Right lobe of liver (tissue), 6 donors: ENCODE data around the gene AIFM3. TPM values are rescaled to one million over a fixed set of nuclear protein-coding genes. Genes with fewer than 3 reads are reported as not detected.
A peak's percentile ranks its signal among the peaks of the same experiment; 100 is the strongest.

Experiments
- ATAC-seq, 4 donors: fragments of 200-7000 bp; cut with Tn5 transposase; one replicate each; pipeline ENCODE4 v1.9.1; 2020; ENCODE audit warnings: mild to moderate bottlenecking in 4 of 4, moderate library complexity in 4 of 4
- DNase-seq, 3 donors: peaks; one replicate each; pipeline ENCODE4 v3.0.0-alpha.2; 2020
- H3K27ac ChIP-seq, 3 donors: fragments of 200-600 bp; one replicate each; pipeline ENCODE4 v1.8.0; 2022
- H3K27me3 ChIP-seq, 2 donors: fragments of 200-600 bp; one replicate each; pipeline ENCODE4 v1.8.0; 2022
- H3K36me3 ChIP-seq, 4 donors: fragments of 200-600 bp; sonication (generic) in 1 of 4; one replicate each; pipeline versions ENCODE4 v1.5.1 to v1.8.0; 2017 to 2022; ENCODE audit warnings: control low read depth in 1 of 4
- H3K4me1 ChIP-seq, 4 donors: fragments of 200-600 bp; sonication (generic) in 1 of 4; one replicate each; pipeline versions ENCODE4 v1.5.1 to v1.8.0; 2017 to 2022; ENCODE audit warnings: control low read depth in 1 of 4
- H3K4me3 ChIP-seq, 3 donors: fragments of 200-600 bp; one replicate each; pipeline ENCODE4 v1.8.0; 2022
- H3K9me3 ChIP-seq, 4 donors: fragments of 200-600 bp; sonication (generic) in 1 of 4; one replicate each; pipeline versions ENCODE4 v1.5.1 to v1.8.0; 2017 to 2022; ENCODE audit warnings: control low read depth in 1 of 4
- POLR2A ChIP-seq: fragments of 450-650 bp; IDR thresholded peaks from one replicate; pipeline ENCODE4 v1.6.1; 2017; ENCODE audit warnings: antibody characterized with exemption, mild to moderate bottlenecking
- WGBS: methylation state at CpG from one replicate; pipeline ENCODE4 v1.1.6; 2018; ENCODE audit warnings: low coverage, low lambda C conversion rate; ENCODE audit not compliant: insufficient coverage; ENCODE audit errors: missing lambda C conversion rate; 5-methylcytosine and 5-hydroxymethylcytosine counted together
- intact Hi-C, 2 donors: fragments of 100-400 bp; cut with DNase I; formaldehyde crosslinking; loops; one replicate each; pipeline versions ENCODE4 v1.11.2 to v1.14.1; 2022
- total RNA-seq, 6 experiments: library from RNA; depleted of rRNA in 2 of 6; stranded (reverse); fragments of >200 nt in 2 of 6; fragmentation: NEBNext Ultra II Directional in 3 of 6; extraction: Animal tissue kit (Norgen Biotek cat#: 25700) in 3 of 6; gene quantifications; one replicate each; pipeline versions ENCODE4 v1.1.0 to v1.2.4, GENCODE V29; 2016 to 2023
- TF ChIP-seq, protein P1 (sequence below), 4 donors: fragments of 200-600 bp in 3 of 4; fragments of 450-650 bp in 1 of 4; IDR thresholded peaks; one replicate each; pipeline versions ENCODE4 v1.5.1 to v1.8.0; 2016 to 2022; ENCODE audit warnings: antibody characterized with exemption in 4 of 4, mild to moderate bottlenecking in 2 of 4
- donor health status: DM: no; HTN: yes; CAD: no.
- donor health status: DM: no; HTN: no; CAD: no.
- donor health status: DM: no; HTN: no; CAD: no.
- donor health status: DM: no; HTN: yes; CAD: no.
- donor health status: DM: no; HTN: yes; CAD: no.

Gene AIFM3
- total RNA-seq, 6 experiments from 2014 or later: 0.37 to 1.4 (median 1.0) TPM

DNA sequence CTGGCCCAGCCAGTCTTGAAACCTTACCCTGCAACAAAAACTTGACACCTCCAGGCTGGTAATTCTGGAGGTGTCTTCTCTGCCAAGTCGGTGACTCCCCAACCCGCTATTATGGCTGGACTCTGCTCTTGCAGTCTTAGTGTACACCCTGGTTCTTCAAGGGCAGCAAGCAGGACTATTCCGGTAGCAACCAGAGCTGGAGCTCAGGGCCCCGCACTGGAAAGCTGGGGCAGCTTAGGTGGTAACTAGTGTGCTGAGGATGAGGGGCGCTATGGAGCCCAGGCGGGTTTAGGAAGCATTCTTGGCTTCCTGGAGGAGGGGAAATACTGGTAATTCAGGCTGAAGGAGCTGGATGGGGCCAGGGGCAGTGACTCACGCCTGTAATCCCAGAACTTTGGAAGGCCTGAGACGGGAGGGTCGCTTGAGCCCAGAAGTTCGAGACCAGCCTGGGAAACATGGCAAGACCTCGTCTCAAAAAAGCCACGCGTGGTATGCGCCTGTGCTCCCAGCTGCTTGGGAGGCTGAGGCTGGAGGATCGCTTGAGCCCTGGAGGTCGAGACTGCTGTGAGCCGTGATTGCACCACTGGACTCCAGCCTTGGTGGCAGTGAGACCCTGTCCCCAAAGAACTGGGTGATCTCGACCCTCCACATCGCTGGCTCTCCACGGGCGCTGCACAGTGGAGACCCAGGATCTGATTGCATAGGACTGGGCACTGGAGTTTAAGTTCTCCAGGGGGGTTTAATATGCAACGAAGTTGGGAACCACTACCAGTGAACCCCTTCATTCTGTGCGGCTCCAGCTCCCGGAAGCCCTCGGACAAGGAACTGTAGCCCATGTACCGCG, 10.6 kb upstream of the AIFM3 start:
- Histone ChIP-seq H3K9me3 (no peaks in the 10 kb centered on the region), H3K36me3 (no peaks in the 10 kb centered on the region), H3K27ac (no peak overlapping the region), H3K27me3 (no peaks in the 10 kb centered on the region), H3K4me3 (peak overlapping the region; percentile 55 to 66 (median 62)), H3K4me1 (peaks cover 0 to 34% (median 16%) of the 10 kb centered on the region in 4 donors)
- TF ChIP-seq, protein P1, sequence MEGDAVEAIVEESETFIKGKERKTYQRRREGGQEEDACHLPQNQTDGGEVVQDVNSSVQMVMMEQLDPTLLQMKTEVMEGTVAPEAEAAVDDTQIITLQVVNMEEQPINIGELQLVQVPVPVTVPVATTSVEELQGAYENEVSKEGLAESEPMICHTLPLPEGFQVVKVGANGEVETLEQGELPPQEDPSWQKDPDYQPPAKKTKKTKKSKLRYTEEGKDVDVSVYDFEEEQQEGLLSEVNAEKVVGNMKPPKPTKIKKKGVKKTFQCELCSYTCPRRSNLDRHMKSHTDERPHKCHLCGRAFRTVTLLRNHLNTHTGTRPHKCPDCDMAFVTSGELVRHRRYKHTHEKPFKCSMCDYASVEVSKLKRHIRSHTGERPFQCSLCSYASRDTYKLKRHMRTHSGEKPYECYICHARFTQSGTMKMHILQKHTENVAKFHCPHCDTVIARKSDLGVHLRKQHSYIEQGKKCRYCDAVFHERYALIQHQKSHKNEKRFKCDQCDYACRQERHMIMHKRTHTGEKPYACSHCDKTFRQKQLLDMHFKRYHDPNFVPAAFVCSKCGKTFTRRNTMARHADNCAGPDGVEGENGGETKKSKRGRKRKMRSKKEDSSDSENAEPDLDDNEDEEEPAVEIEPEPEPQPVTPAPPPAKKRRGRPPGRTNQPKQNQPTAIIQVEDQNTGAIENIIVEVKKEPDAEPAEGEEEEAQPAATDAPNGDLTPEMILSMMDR (IDR thresholded peaks at IDR 0.05): no peak
- TF ChIP-seq POLR2A: no peak
- ATAC-seq (no peak), DNase-seq (no peak)
- intact Hi-C loops: no loop called here
- WGBS: 59% methylated on average over 6 of the region's 27 CpGs

DNA sequence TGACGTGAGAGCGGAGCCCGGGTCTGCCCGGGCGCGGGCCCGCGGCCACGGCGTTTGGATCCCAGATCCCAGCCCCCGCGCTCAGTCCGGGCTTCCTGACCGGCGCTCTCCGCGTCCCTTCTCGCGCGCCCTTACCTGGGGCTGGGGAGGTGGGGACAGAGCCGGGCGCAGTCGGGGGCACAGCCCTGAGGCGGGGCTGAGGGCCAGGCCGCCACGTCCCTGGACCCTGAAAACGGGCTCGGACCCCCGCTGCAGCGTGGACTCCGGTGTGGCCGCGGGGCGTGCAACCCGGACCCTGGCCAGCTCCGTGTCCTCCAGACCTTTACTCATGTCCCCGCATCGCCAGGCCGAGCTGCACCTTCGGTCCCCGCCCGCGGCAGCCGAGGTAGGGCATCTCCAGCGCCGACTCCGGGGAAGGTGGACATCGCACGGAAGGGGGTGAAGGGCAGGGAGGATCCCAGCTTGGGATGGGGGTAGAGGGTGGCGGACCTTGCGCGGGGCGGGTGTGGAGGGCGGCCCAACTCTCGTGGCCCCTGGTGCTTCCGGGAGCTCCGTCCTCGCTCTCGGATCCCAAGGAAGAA, 9.9 kb upstream of the AIFM3 start:
- WGBS: 0% methylated on average over 1 of the region's 59 CpGs
- Histone ChIP-seq H3K27me3 (no peaks in the 10 kb centered on the region), H3K27ac (no peak overlapping the region), H3K9me3 (no peaks in the 10 kb centered on the region), H3K4me3 (peak overlapping the region; percentile 55 to 66 (median 62)), H3K36me3 (no peaks in the 10 kb centered on the region), H3K4me1 (peaks cover 0 to 27% (median 12%) of the 10 kb centered on the region in 4 donors)
- ATAC-seq: peak; percentile 20 to 43 (median 34)
- TF ChIP-seq POLR2A: peak; percentile 19
- TF ChIP-seq, protein P1 (IDR thresholded peaks at IDR 0.05): no peak
- peak in 1 of 3 donors; percentile 52 for DNase-seq
- intact Hi-C loops: no loop called here

DNA sequence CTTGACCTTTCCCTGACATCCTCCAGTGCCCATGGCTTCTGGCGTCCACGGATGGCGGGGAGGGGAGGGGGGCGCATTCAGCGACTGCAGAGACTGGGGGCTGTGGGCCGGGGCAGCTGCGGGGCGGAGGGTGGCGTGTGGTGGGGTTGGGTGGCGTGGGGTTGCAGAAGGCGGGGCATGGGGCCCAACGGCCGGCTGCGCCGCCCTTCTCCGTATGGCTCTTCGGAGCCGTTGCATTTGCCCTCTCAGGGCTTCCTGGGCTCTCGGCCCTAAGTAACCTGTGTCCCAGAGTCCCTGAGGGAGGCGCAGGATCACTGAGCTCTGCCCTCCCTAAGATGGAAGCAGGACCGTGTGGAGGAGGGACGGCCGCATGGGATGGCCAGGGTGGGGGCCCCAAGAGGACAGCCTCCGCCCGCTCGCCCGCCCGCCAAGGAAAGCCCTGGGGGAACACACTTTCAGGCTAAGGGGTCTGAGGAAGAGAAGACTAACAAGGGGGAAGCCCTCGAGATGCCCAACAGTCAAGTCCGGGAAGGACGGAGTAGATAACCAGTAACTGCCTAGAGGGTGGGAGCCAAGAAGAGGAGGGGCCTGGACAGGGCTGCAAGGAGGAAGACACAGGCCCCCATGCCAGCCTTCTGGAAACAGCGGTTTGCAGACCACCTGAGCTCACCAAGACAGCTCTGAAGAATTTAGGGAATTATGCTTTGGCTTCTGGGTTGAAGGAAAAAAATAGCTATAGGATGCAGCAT, 9.2 kb upstream of the AIFM3 start:
- H3K27me3 ChIP-seq: no peaks in the 10 kb centered on the region
- no peaks in the 10 kb centered on the region for H3K9me3 ChIP-seq
- DNase-seq: no peak
- no peak overlapping the region for H3K27ac ChIP-seq
- ATAC-seq: peak; percentile 18 to 38 (median 25)
- H3K36me3 ChIP-seq: no peaks in the 10 kb centered on the region
- peaks cover 0 to 20% (median 9%) of the 10 kb centered on the region in 4 donors for H3K4me1 ChIP-seq
- intact Hi-C loops: no loop called here
- H3K4me3 ChIP-seq: peak overlapping the region; percentile 55 to 66 (median 62)
- TF ChIP-seq, protein P1 (IDR thresholded peaks at IDR 0.05): no peak
- TF ChIP-seq POLR2A: no peak
- WGBS: 42% methylated on average over 11 of the region's 32 CpGs

DNA sequence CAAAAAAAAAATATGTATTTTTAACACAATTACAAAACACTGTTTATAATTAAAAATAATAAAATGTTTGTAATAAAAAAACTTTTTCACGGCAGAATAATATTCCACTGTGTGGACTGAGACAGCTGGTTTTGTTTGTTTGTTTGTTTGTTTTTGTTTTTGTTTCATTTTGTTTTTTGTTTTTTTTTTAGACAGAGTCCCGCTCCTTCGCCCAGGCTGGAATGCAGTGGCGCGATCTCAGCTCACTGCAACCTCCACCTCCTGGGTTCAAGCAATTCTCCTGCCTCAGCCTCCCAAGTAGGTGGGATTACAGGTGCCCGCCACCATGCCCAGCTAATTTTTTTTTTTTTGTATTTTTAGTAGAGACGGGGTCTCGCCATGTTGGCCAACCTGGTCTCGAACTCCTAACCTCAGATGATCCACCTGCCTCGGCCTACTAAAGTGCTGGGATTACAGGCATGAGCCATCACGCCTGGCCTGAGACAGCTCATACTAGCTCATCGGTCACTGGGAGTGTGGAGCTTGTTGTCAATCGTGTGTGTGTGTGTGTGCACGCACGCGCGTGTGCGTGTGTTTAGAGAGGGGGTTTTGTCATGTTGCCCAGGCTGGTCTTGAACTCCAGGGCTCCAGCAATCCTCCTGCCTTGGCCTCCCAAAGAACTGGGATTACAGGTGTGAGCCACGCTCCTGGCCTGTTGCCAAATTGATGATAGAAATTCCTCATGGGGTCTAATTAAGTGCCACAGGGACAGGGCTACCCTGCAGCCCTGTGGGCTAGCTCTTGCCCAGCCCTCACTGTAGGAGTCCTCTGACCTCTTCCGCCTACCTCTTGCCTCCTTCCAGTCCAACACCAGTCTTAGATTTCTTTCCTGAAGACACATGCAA, 7.2 kb upstream of the AIFM3 start:
- DNase-seq (peak in 1 of 3 donors; percentile 28), ATAC-seq (no peak)
- TF ChIP-seq, protein P1 (IDR thresholded peaks at IDR 0.05): no peak
- no peak for TF ChIP-seq POLR2A
- 97% methylated on average over 11 of the region's 20 CpGs for WGBS
- H3K4me1 ChIP-seq: peaks cover 0 to 5% (median 2%) of the 10 kb centered on the region in 4 donors
- intact Hi-C loops: no loop called here
- no peaks in the 10 kb centered on the region for H3K36me3 ChIP-seq
- H3K27ac ChIP-seq: no peak overlapping the region
- no peaks in the 10 kb centered on the region for H3K27me3 ChIP-seq
- H3K9me3 ChIP-seq: no peaks in the 10 kb centered on the region
- H3K4me3 ChIP-seq: no peak overlapping the region
